ENCODE measurements around the gene TUBA3E. TPM values are rescaled to one million over a fixed set of nuclear protein-coding genes. Genes with fewer than 3 reads are reported as not detected.

TUBA3E gene
- total and polyA plus RNA-seq, 9 of the 15 experiments (the other 6 are each of a cell fraction or from before 2014, with no cell fraction given) = 0.09 to 0.30 (median 0.13) TPM; not detected in 3

DNA sequence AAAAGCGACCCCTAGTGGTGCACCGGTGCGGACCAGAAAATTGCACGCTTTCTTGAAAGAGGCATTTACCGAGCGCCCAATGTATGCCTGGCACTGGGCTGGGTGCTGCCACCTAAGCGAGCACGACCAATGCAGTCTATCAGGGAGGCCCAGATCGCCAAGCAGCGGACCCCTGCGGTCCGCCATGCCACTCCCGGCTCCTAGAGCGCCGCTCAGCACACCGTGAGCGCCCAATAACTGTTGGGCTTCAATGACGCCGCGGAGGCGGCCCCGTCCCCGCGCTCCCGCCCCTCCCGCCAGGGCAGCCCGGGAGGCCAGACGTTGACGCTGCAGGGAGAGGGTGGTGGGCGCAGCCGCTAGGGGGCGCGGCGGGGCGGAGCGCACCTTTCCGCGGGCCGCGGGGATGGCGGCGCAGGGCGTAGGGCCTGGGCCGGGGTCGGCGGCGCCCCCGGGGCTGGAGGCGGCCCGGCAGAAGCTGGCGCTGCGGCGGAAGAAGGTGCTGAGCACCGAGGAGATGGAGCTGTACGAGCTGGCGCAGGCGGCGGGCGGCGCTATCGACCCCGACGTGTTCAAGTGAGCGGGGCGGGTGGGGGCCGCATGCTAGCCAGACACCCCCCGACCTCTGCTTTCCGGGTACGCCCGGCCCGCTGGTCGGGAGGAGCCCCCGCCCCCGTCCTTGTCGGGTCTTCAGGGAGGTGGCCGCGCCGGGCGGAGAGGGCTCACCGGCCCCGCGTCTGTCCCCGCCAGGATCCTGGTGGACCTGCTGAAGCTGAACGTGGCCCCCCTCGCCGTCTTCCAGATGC, 16.2 kb downstream of the TUBA3E start, which contains the start of gene MZT2B (continued):
- TF ChIP-seq, protein P1, sequence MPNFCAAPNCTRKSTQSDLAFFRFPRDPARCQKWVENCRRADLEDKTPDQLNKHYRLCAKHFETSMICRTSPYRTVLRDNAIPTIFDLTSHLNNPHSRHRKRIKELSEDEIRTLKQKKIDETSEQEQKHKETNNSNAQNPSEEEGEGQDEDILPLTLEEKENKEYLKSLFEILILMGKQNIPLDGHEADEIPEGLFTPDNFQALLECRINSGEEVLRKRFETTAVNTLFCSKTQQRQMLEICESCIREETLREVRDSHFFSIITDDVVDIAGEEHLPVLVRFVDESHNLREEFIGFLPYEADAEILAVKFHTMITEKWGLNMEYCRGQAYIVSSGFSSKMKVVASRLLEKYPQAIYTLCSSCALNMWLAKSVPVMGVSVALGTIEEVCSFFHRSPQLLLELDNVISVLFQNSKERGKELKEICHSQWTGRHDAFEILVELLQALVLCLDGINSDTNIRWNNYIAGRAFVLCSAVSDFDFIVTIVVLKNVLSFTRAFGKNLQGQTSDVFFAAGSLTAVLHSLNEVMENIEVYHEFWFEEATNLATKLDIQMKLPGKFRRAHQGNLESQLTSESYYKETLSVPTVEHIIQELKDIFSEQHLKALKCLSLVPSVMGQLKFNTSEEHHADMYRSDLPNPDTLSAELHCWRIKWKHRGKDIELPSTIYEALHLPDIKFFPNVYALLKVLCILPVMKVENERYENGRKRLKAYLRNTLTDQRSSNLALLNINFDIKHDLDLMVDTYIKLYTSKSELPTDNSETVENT (CRISPR knock-in tag; IDR thresholded peaks at IDR 0.05) = peak; percentile 75; the same call in 1 of the 2 replicates

DNA sequence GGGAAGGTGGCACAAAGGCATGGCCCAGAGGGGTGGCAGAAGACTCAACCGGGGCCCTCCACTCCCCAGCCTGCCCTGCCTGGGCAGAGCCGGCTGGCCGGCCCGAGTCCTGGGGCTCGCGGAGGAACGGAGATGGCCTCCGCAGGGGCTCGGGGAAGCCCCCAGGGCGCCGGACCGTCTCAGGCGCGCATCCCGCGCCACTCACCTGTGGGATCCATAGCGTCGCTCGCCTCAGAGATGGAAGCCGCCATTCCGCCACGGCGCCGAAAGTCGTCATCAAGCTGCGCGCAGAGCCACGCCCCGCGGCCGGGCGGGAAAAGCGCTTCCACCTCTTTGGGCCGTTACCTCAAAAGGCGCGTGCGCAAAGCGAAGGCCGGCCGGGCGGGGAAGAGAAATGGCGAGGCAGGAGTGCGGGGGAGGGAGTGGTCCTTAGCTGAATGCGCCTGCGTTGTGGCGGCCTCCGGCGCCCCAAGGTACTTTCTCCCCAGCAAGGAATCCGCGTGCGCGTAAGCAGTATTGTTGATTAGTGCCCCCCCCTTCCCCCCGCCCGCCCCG, 16.8 kb downstream of the TUBA3E start, which contains the start of gene SMPD4:
Gene SMPD4 (minus strand): TSS at position 278 of the 555 bp plus-strand sequence. CDS start 5,010 bp downstream, outside the sequence.
- 0% methylated on average over 42 of the region's 55 CpGs for WGBS (ENCODE audit: insufficient coverage, low coverage, missing lambda C conversion rate)
- Histone ChIP-seq H2AFZ (ENCODE audit: low read depth, low read length) (peak within 1 kb of the TSS; percentile 94), H3K79me2 (ENCODE audit: control insufficient read depth, insufficient read depth, low read length) (peaks cover 79% of the 10 kb centered on the region), H3K4me2 (ENCODE audit: insufficient read depth, low read length) (peak within 1 kb of the TSS; percentile 98), H3K27me3 (ENCODE audit: control insufficient read depth in 2 of 2, insufficient read depth in 2 of 2, low read length in 2 of 2) (no peaks in the 10 kb centered on the region), H3K4me1 (replicated peaks in 1 of 2; ENCODE audit: control insufficient read depth in 2 of 2, insufficient read depth in 2 of 2, low read length in 2 of 2) (peaks cover 7 to 45% of the 10 kb centered on the region in 2 experiments; a peak in 4 of 5 replicates), H3K4me3 (peak within 1 kb of the TSS; percentile 100), H3K9me3 (replicated peaks; ENCODE audit: control insufficient read depth, insufficient read depth, low read depth, low read length) (no peaks in the 10 kb centered on the region), H4K20me1 (replicated peaks; ENCODE audit: control insufficient read depth, insufficient read depth, low read length) (no peaks in the 10 kb centered on the region; the same call in 1 of the 2 replicates), H3K9me1 (ENCODE audit: control insufficient read depth, insufficient read depth, low read length) (no peaks in the 10 kb centered on the region), H3K27ac (ENCODE audit: extremely low read depth, low read depth, low read length) (peak within 1 kb of the TSS; percentile 97), H3K36me3 (ENCODE audit: control insufficient read depth, insufficient read depth, low read length) (peaks cover 44% of the 10 kb centered on the region; the same call in 2 of the 3 replicates), H3K9ac (ENCODE audit: insufficient read depth in 1 of 2, low read depth in 2 of 2, low read length in 2 of 2) (peak within 1 kb of the TSS; percentile 95 to 99)
- POLR2A ChIA-PET = interaction anchor here (0.5 to 1.9 kb wide), 10 partner anchors 11 to 992 kb away, joined by 3 to 9 read pairs (median 3); partner anchors contain the start of gene IMP4
- DNase-seq (ENCODE audit: extremely low read depth in 1 of 4, low spot score in 3 of 4) (peak; percentile 73 to 97 (median 83)), ATAC-seq (peak; percentile 77), FAIRE-seq (peak; percentile 95)
- intact Hi-C loops (cut with micrococcal nuclease) = loop anchor here (5.0 to 10.0 kb wide), 2 partner anchors 161 to 1303 kb away; partner anchors contain the start of gene IMP4
- BruUV-seq (replicated peaks) = no TSS peak
- CTCF ChIA-PET (ENCODE audit: low intra/inter-chr PET ratio) = interaction anchor here (1.7 kb wide), 1 partner anchor 151 kb away, joined by 6 read pairs; no protein-coding TSS in a partner anchor
- in situ Hi-C loops (cut with MboI) = loop anchor here (5.0 kb wide), 1 partner anchor 156 kb away; no protein-coding TSS in a partner anchor
- TF ChIP-seq ZNF354B (CRISPR knock-in tag; IDR thresholded peaks at IDR 0.05) (no peak), STAG1 (CRISPR knock-in tag; IDR thresholded peaks at IDR 0.05; ENCODE audit: borderline replicate concordance) (no peak), HNRNPUL1 (IDR thresholded peaks at IDR 0.05; ENCODE audit: low read length) (no peak), SNAPC5 (CRISPR knock-in tag; IDR thresholded peaks at IDR 0.05) (no peak), ZNF274 (IDR thresholded peaks at IDR 0.05; ENCODE audit: borderline replicate concordance, low read depth, low read length) (no peak), SIRT6 (IDR thresholded peaks at IDR 0.05; ENCODE audit: low read depth, low read length) (no peak), MAFK (IDR thresholded peaks at IDR 0.05; ENCODE audit: low read length) (no peak), NR2C2 (CRISPR knock-in tag; IDR thresholded peaks at IDR 0.05) (no peak), NR2C2 (tag; IDR thresholded peaks at IDR 0.05) (no peak; the same call in 1 of the 2 replicates), ZNF24 (IDR thresholded peaks at IDR 0.05) (no peak), ZBTB17 (CRISPR knock-in tag; IDR thresholded peaks at IDR 0.05) (0 out of 2 replicates have a peak, but pooled peaks have one; percentile 34)
- TF ChIP-seq, protein P2, sequence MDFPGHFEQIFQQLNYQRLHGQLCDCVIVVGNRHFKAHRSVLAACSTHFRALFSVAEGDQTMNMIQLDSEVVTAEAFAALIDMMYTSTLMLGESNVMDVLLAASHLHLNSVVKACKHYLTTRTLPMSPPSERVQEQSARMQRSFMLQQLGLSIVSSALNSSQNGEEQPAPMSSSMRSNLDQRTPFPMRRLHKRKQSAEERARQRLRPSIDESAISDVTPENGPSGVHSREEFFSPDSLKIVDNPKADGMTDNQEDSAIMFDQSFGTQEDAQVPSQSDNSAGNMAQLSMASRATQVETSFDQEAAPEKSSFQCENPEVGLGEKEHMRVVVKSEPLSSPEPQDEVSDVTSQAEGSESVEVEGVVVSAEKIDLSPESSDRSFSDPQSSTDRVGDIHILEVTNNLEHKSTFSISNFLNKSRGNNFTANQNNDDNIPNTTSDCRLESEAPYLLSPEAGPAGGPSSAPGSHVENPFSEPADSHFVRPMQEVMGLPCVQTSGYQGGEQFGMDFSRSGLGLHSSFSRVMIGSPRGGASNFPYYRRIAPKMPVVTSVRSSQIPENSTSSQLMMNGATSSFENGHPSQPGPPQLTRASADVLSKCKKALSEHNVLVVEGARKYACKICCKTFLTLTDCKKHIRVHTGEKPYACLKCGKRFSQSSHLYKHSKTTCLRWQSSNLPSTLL (IDR thresholded peaks at IDR 0.05) = no peak

Data from K562 (cell line).